Naive thymus-derived CD4-positive, alpha-beta T cell (primary cell): Measurements from ENCODE around the gene SLC25A38. TPM values are rescaled to one million over a fixed set of nuclear protein-coding genes. Genes with fewer than 3 reads are reported as not detected.

Experiments
- ATAC-seq: fragments of 150-1000 bp; cut with Tn5 transposase; 2 replicates; pipeline ENCODE4 v1.10.0; 2021; ENCODE audit warnings: mild to moderate bottlenecking, moderate library complexity
- CTCF ChIA-PET: fragments of 350-600 bp; sonication (Branson Sonifier 250); formaldehyde crosslinking; loops from one replicate; lab custom pipeline; 2021; ENCODE audit warnings: antibody characterized with exemption; lab: Charles Lee
- POLR2A ChIA-PET: fragments of 350-600 bp; sonication (Branson Sonifier 250); formaldehyde crosslinking; loops from one replicate; lab custom pipeline; 2021; ENCODE audit warnings: antibody characterized with exemption, inconsistent platforms; lab: Charles Lee
- DNase-seq, 9 donors: peaks; one replicate each; pipeline versions ENCODE4 v3.0.0 to v3.0.0-alpha.2; 2020 to 2022; ENCODE audit warnings: mixed read lengths in 1 of 9
- H3K27ac ChIP-seq: one replicate; pipeline ENCODE4 v1.7.0; 2013; ENCODE audit warnings: mild to moderate bottlenecking, low read depth, low read length, moderate library complexity
- H3K27me3 ChIP-seq, 2 donors: one replicate each; pipeline ENCODE4 v1.7.0; 2013; ENCODE audit warnings: low read length in 2 of 2, mild to moderate bottlenecking in 2 of 2, moderate library complexity in 2 of 2; ENCODE audit not compliant: control insufficient read depth in 2 of 2, insufficient read depth in 2 of 2
- H3K36me3 ChIP-seq, 3 experiments: 1 replicate in 2 of 3; 2 replicates in 1 of 3; pipeline ENCODE4 v1.7.0; 2013; ENCODE audit warnings: low read length in 3 of 3, mild to moderate bottlenecking in 3 of 3, moderate library complexity in 1 of 3; ENCODE audit not compliant: insufficient read depth in 3 of 3, control insufficient read depth in 2 of 3
- H3K4me1 ChIP-seq, 2 donors: one replicate each; pipeline ENCODE4 v1.7.0; 2013; ENCODE audit warnings: low read length in 2 of 2, mild to moderate bottlenecking in 2 of 2, moderate library complexity in 1 of 2; ENCODE audit not compliant: control insufficient read depth in 2 of 2, insufficient read depth in 2 of 2
- H3K4me3 ChIP-seq: 2 replicates; pipeline ENCODE4 v1.7.0; 2013; ENCODE audit warnings: mild to moderate bottlenecking, low read length
- H3K9me3 ChIP-seq, 3 experiments: 1 replicate in 2 of 3; 2 replicates in 1 of 3; pipeline ENCODE4 v1.7.0; 2013; ENCODE audit warnings: low read length in 3 of 3; ENCODE audit not compliant: control insufficient read depth in 2 of 3
- H3K27ac Mint-ChIP-seq, 9 donors: one replicate each; pipeline ENCODE4 v1.8.0; 2020 to 2022; ENCODE audit warnings: mixed read lengths in 9 of 9, mild to moderate bottlenecking in 8 of 9, moderate library complexity in 5 of 9, inconsistent platforms in 2 of 9
- H3K27me3 Mint-ChIP-seq, 5 donors: one replicate each; pipeline ENCODE4 v1.8.0; 2021 to 2022; ENCODE audit warnings: mixed read lengths in 5 of 5, mild to moderate bottlenecking in 1 of 5
- H3K36me3 Mint-ChIP-seq, 5 donors: one replicate each; pipeline ENCODE4 v1.8.0; 2020 to 2022; ENCODE audit warnings: mixed read lengths in 5 of 5, mild to moderate bottlenecking in 3 of 5, inconsistent platforms in 1 of 5
- H3K4me1 Mint-ChIP-seq, 7 donors: one replicate each; pipeline ENCODE4 v1.8.0; 2020 to 2022; ENCODE audit warnings: mixed read lengths in 7 of 7, mild to moderate bottlenecking in 3 of 7, inconsistent platforms in 1 of 7
- H3K4me3 Mint-ChIP-seq, 10 donors: one replicate each; pipeline ENCODE4 v1.8.0; 2020 to 2022; ENCODE audit warnings: mild to moderate bottlenecking in 10 of 10, mixed read lengths in 10 of 10, moderate library complexity in 6 of 10, inconsistent platforms in 2 of 10
- H3K9me3 Mint-ChIP-seq, 11 donors: one replicate each; pipeline ENCODE4 v1.8.0; 2020 to 2022; ENCODE audit warnings: mixed read lengths in 11 of 11, mild to moderate bottlenecking in 4 of 11, inconsistent platforms in 1 of 11, moderate library complexity in 1 of 11
- intact Hi-C, 2 donors: fragments of 100-400 bp; cut with micrococcal nuclease; formaldehyde crosslinking; loops; one replicate each; pipeline ENCODE4 v1.15.1; 2023
- polyA plus RNA-seq, 2 donors: library from polyadenylated mRNA; unstranded; fragments of 300-500 nt; fragmentation: Illumina TruSeq; gene quantifications; one replicate each; pipeline ENCODE4 v1.2.3, GENCODE V29; 2021
- total RNA-seq, 6 experiments: library from RNA in 5 of 6; stranded (reverse) in 5 of 6; gene quantifications; 1 replicate in 5 of 6; 2 replicates in 1 of 6; pipeline ENCODE4 v1.2.3 and lab custom pipeline; 2021 to 2026

The SLC25A38 gene
- total and polyA plus RNA-seq, 7 experiments from 2014 or later, result 30.3 to 53.7 (median 46.8) TPM

DNA sequence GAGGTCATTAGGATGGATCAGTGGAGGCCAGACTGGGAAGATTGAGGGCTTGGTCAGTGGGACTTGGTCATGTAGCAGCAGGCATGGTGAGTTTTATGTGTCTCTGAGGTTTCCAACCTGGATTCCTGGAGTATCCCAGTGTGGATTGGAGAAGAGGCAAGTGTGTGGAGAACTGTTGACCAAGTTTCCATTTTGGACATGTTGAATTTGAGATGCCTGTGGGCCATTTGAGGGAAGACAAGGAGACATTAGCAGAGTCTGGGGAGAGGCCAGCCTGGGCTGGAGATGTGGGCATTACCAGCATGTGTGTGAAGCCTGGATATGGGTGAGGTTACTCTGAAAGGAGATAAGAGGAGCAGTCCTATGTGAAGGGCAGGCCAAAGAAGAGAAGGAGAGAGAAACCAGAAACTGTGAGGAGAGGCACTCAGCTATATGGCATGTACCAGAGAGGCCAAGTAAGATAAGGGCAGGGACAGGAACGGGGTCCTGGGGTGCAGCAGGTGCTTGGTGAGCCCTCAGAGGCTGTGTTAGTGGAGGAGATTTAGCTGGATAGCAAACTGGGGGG lies 4.3 kb downstream of the SLC25A38 start:
- no peaks in the 10 kb centered on the region for H3K27me3 ChIP-seq
- Mint-ChIP-seq H3K4me3 (peak overlapping the region in 7 of 10 donors; percentile 17 to 91 (median 30)), H3K9me3 (peaks cover 0 to 2% (median 0%) of the 10 kb centered on the region in 11 donors), H3K27me3 (no peaks in the 10 kb centered on the region), H3K36me3 (peaks cover 3 to 31% (median 17%) of the 10 kb centered on the region in 5 donors), H3K27ac (peak overlapping the region in 8 of 9 donors; percentile 7 to 84 (median 52)), H3K4me1 (peaks cover 55 to 76% (median 64%) of the 10 kb centered on the region in 7 donors)
- no peak for DNase-seq
- intact Hi-C loops, result loop anchor here (10.0 kb wide), 3 partner anchors 893 to 1253 kb away; partner anchors contain the start of genes ACAA1 (in 1 of the 2), EXOG (in 1 of the 2), MYD88 (in 1 of the 2) and OXSR1 (in 1 of the 2)
- peaks cover 40 to 44% of the 10 kb centered on the region in 2 donors for H3K4me1 ChIP-seq
- no peak for ATAC-seq
- H3K4me3 ChIP-seq, result no peak overlapping the region
- H3K36me3 ChIP-seq, result peaks cover 11 to 37% (median 14%) of the 10 kb centered on the region in 3 experiments
- CTCF ChIA-PET, result no interaction called here
- POLR2A ChIA-PET, result interaction anchor here (1.2 to 1.3 kb wide), 2 partner anchors 9 to 922 kb away, joined by 3 to 5 read pairs; partner anchors contain the start of gene EIF1B
- no peak overlapping the region for H3K27ac ChIP-seq
- H3K9me3 ChIP-seq, result no peaks in the 10 kb centered on the region

DNA sequence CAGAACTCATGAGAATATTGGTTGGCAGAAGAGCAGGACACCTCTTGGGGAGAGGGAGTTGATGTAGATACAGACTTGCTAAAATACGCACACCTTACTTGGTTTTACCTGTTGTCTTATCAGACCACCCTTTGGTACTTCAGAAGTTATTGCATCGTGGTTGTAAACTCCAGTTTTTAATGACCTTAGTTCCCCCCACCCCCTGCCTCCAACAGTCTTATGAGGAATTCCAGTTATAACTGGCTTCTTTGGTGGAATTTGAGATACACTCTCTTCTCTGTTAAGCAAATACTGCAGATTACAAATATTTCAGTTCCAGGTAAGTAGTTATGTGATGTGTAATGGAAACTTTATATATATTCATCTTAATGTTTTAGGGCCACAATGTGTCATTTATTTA lies 5.0 kb downstream of the SLC25A38 start:
- ATAC-seq, result no peak
- intact Hi-C loops, result loop anchor here (10.0 kb wide), 3 partner anchors 893 to 1253 kb away; partner anchors contain the start of genes ACAA1 (in 1 of the 2), EXOG (in 1 of the 2), MYD88 (in 1 of the 2) and OXSR1 (in 1 of the 2)
- no peak for DNase-seq
- H3K27ac Mint-ChIP-seq, result peak overlapping the region in 3 of 9 donors; percentile 51 to 82 (median 69)
- Histone ChIP-seq H3K4me1 (peaks cover 40 to 44% of the 10 kb centered on the region in 2 donors), H3K9me3 (no peaks in the 10 kb centered on the region), H3K27ac (no peak overlapping the region), H3K27me3 (no peaks in the 10 kb centered on the region), H3K36me3 (peaks cover 11 to 43% (median 19%) of the 10 kb centered on the region in 3 experiments), H3K4me3 (no peak overlapping the region)
- H3K4me1 Mint-ChIP-seq, result peaks cover 55 to 77% (median 61%) of the 10 kb centered on the region in 7 donors
- H3K27me3 Mint-ChIP-seq, result no peaks in the 10 kb centered on the region
- H3K36me3 Mint-ChIP-seq, result peaks cover 3 to 31% (median 18%) of the 10 kb centered on the region in 5 donors
- POLR2A ChIA-PET, result no interaction called here
- peak overlapping the region in 5 of 10 donors; percentile 21 to 91 (median 30) for H3K4me3 Mint-ChIP-seq
- CTCF ChIA-PET, result no interaction called here
- peaks cover 0 to 2% (median 0%) of the 10 kb centered on the region in 11 donors for H3K9me3 Mint-ChIP-seq

DNA sequence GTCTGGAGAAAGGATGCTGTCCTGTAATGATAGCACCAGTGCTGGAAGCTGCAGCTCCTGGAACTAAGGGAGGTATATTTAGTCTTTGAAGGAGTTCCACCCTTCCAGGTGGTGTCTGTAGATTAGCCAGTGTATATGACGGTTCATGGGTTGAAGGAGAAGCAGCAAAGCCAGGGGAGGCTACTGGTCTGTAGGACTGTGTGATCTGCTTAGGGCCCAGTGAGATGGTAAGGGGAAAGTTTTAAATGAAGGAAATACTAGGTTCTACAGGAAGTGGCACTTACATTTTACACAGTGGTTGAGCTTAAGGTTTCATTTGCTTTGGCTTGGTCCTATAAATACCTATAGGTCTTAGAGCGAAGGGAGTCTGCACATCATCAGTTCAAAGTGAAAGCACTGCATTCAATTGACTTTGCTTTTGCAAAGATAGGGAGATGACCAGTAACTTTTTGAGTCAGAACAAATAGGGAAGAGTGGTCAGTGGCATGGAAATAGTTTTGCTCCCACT lies 5.6 kb downstream of the SLC25A38 start:
- peak overlapping the region in 8 of 10 donors; percentile 1 to 91 (median 30) for H3K4me3 Mint-ChIP-seq
- peaks cover 55 to 74% (median 61%) of the 10 kb centered on the region in 7 donors for H3K4me1 Mint-ChIP-seq
- no peak overlapping the region for H3K4me3 ChIP-seq
- H3K27me3 Mint-ChIP-seq, result no peaks in the 10 kb centered on the region
- CTCF ChIA-PET, result no interaction called here
- intact Hi-C loops, result loop anchor here (1.0 to 10.0 kb wide), 4 partner anchors 11 to 1254 kb away; partner anchors contain the start of genes ACAA1 (in 1 of the 2), EXOG (in 1 of the 2), MYD88 (in 1 of the 2) and OXSR1 (in 1 of the 2)
- no peaks in the 10 kb centered on the region for H3K27me3 ChIP-seq
- peaks cover 40 to 44% of the 10 kb centered on the region in 2 donors for H3K4me1 ChIP-seq
- no peaks in the 10 kb centered on the region for H3K9me3 ChIP-seq
- H3K9me3 Mint-ChIP-seq, result peaks cover 0 to 2% (median 0%) of the 10 kb centered on the region in 11 donors
- no peak overlapping the region for H3K27ac ChIP-seq
- ATAC-seq, result no peak
- peaks cover 11 to 42% (median 25%) of the 10 kb centered on the region in 3 experiments for H3K36me3 ChIP-seq
- POLR2A ChIA-PET, result no interaction called here
- DNase-seq, result no peak
- H3K27ac Mint-ChIP-seq, result peak overlapping the region in 8 of 9 donors; percentile 3 to 82 (median 45)
- peaks cover 3 to 36% (median 20%) of the 10 kb centered on the region in 5 donors for H3K36me3 Mint-ChIP-seq

DNA sequence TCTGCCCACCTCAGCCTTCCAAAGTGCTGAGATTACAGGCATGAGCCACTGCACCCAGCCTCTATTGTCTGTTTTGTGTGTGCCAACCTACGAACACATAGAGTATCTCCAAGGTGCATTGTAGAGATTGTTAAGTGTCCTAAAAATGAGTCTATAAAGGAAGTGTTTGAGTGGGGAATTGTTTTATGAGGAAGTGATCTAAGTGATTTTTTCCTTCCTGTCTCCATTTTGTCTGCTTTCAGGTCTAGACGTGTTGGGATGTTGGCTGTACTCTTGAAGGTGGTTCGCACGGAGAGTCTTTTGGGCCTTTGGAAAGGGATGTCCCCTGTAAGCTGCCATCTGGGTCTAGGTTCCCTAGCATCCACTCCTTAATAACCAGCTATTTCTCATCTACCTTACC lies 7.0 kb downstream of the SLC25A38 start:
- Mint-ChIP-seq H3K9me3 (peaks cover 0 to 2% (median 0%) of the 10 kb centered on the region in 11 donors), H3K27me3 (no peaks in the 10 kb centered on the region), H3K36me3 (peaks cover 3 to 49% (median 31%) of the 10 kb centered on the region in 5 donors), H3K4me1 (peaks cover 48 to 65% (median 53%) of the 10 kb centered on the region in 7 donors), H3K27ac (peak overlapping the region in 3 of 9 donors; percentile 26 to 71 (median 39)), H3K4me3 (peak overlapping the region in 1 of 10 donors; percentile 0)
- Histone ChIP-seq H3K4me3 (no peak overlapping the region), H3K27ac (no peak overlapping the region), H3K9me3 (no peaks in the 10 kb centered on the region), H3K4me1 (peaks cover 34 to 36% of the 10 kb centered on the region in 2 donors), H3K27me3 (no peaks in the 10 kb centered on the region), H3K36me3 (peaks cover 16 to 54% (median 34%) of the 10 kb centered on the region in 3 experiments)
- DNase-seq, result no peak
- CTCF ChIA-PET, result no interaction called here
- no peak for ATAC-seq
- POLR2A ChIA-PET, result no interaction called here
- intact Hi-C loops, result no loop called here

DNA sequence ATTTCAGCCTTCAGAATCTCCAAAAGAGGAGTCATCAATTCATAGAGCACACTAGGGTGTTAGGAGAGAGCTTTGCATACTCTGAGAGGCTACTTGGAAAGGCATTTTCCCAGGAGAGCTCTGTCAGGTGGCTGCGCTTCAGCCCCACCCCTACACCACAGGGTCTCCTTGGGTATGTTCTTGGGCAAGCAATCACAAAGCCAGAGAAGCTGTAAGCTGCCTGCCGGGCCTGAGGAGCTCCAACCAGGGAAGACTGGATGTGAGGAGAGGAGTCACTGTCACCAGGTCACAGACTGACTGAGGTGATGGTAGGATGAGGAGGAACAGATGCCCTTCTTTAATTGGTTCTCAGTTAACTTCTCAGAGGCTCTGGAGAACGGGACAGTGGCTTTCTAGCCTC lies 13.5 kb downstream of the SLC25A38 start:
- H3K27ac Mint-ChIP-seq, result no peak overlapping the region
- no peak for DNase-seq
- POLR2A ChIA-PET, result interaction anchor here (1.6 kb wide), 1 partner anchor 10 kb away, joined by 5 read pairs; the partner anchor contains the start of gene RPSA

DNA sequence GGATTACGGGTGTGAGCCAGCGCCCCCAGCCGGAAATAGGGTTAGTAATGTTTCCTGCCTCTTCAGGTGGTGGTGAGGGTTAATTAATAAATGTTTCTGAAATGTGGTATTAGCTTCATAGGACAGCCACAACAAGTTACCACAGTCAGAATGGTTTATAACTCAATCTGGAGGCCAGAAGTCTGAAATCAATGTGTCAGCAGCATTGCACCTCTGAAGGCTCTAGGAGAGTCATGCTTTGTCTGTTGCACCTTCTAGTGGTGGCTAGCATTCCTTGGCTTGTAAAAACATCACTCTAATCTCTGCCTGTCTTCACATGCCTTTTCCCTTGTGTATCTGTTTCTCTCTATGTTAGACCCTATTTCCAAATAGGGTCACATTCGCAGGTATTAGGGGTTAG lies 15.5 kb downstream of the SLC25A38 start:
- Mint-ChIP-seq H3K9me3 (no peaks in the 10 kb centered on the region), H3K4me3 (no peak overlapping the region), H3K27ac (peak overlapping the region in 1 of 9 donors; percentile 32), H3K36me3 (peaks cover 7 to 45% (median 29%) of the 10 kb centered on the region in 5 donors), H3K4me1 (peaks cover 0 to 4% (median 0%) of the 10 kb centered on the region in 7 donors), H3K27me3 (no peaks in the 10 kb centered on the region)
- H3K27me3 ChIP-seq, result no peaks in the 10 kb centered on the region
- ChIA-PET POLR2A (interaction anchor here (1.3 kb wide), 1 partner anchor 10 kb away, joined by 5 read pairs; no protein-coding TSS in a partner anchor), CTCF (no interaction called here)
- no peak overlapping the region for H3K4me3 ChIP-seq
- H3K36me3 ChIP-seq, result peaks cover 12 to 68% (median 26%) of the 10 kb centered on the region in 3 experiments
- ATAC-seq, result no peak
- H3K9me3 ChIP-seq, result no peaks in the 10 kb centered on the region
- H3K27ac ChIP-seq, result no peak overlapping the region
- no peak for DNase-seq
- no peaks in the 10 kb centered on the region for H3K4me1 ChIP-seq
- intact Hi-C loops, result loop anchor here in 1 of 2 donors (1.0 kb wide), 1 partner anchor 9 kb away; no protein-coding TSS in a partner anchor

More for the DNA sequence above, 13.5 kb downstream of the SLC25A38 start:
- ATAC-seq, result no peak
- H3K4me3 Mint-ChIP-seq, result no peak overlapping the region
- Histone ChIP-seq H3K4me3 (no peak overlapping the region), H3K27ac (no peak overlapping the region), H3K9me3 (no peaks in the 10 kb centered on the region), H3K27me3 (no peaks in the 10 kb centered on the region), H3K36me3 (peaks cover 12 to 84% (median 42%) of the 10 kb centered on the region in 3 experiments), H3K4me1 (no peaks in the 10 kb centered on the region)
- intact Hi-C loops, result no loop called here
- peaks cover 7 to 61% (median 35%) of the 10 kb centered on the region in 5 donors for H3K36me3 Mint-ChIP-seq
- peaks cover 0 to 5% (median 0%) of the 10 kb centered on the region in 7 donors for H3K4me1 Mint-ChIP-seq
- CTCF ChIA-PET, result no interaction called here
- no peaks in the 10 kb centered on the region for H3K27me3 Mint-ChIP-seq
- no peaks in the 10 kb centered on the region for H3K9me3 Mint-ChIP-seq
